ENCODE data around the gene KHDRBS2. TPM values are rescaled to one million over a fixed set of nuclear protein-coding genes. Genes with fewer than 3 reads are reported as not detected.

KHDRBS2 gene
- total RNA-seq, 1 donor from 2014 or later: not detected

- Histone ChIP-seq H3K36me3 (no peaks in the 10 kb centered on the region), H3K9me3 (replicated peaks) (peaks cover 26% of the 10 kb centered on the region), H3K4me3 (no peak overlapping the region), H3K27ac (replicated peaks) (no peak overlapping the region), H3K27me3 (ENCODE audit: low read depth) (no peaks in the 10 kb centered on the region), H3K4me1 (no peaks in the 10 kb centered on the region)
- DNase-seq: no peak
- no peak for TF ChIP-seq CTCF (IDR thresholded peaks at IDR 0.05; ENCODE audit: borderline replicate concordance)
- intact Hi-C loops (cut with micrococcal nuclease): no loop called here
Observed at GRCh38 chr6:61640463-61640862, 645.6 kb downstream of the KHDRBS2 start.
